IMR-90 (cell line): Measurements from ENCODE around the gene TMEM240. TPM values are rescaled to one million over a fixed set of nuclear protein-coding genes. Genes with fewer than 3 reads are reported as not detected.

Source experiments
- CEBPB ChIP-seq: IDR thresholded peaks from 2 replicates; pipeline ENCODE4 v1.6.1; 2012; ENCODE audit warnings: low read depth, low read length, improper control_type of control experiment
- USF2 ChIP-seq: fragments of 150-350 bp; IDR thresholded peaks from 2 replicates; pipeline ENCODE4 v1.6.1; 2017; ENCODE audit warnings: mild to moderate bottlenecking, antibody characterized with exemption, low read length, low read depth
- polyA plus RNA-seq, 3 experiments: library from polyadenylated mRNA; depleted of rRNA; stranded (reverse); fragments of >200 nt; gene quantifications; 2 replicates each; pipeline ENCODE4 v1.2.3, GENCODE V29; 2012; ENCODE audit warnings: low replicate concordance in 1 of 3
- total RNA-seq: library from RNA; depleted of rRNA; stranded (reverse); fragments of >200 nt; gene quantifications from 2 replicates; pipeline ENCODE4 v1.2.3, GENCODE V29; 2012

TMEM240 gene
- total and polyA plus RNA-seq, 2 of the 4 experiments (the other 2 are of a cell fraction), result 1.6 to 7.6 TPM

GRCh38 chr1:1542766-1543705, 2.6 kb upstream of the TMEM240 start (continued):
- TF ChIP-seq USF2, result no peak
- no peak for TF ChIP-seq CEBPB
